CD4-positive, alpha-beta T cell treated with Interleukin-2 at 100 ng/mL for 4 hours (primary cell): ENCODE measurements around the gene BTN1A1.
"Not testable (repeated sequence)": the region's sequence is repeated elsewhere in the genome, so short reads cannot be mapped to it uniquely, and the experiment has no call there.

ENCODE experiments used
- DNase-seq: peaks from one replicate; pipeline ENCODE4 v3.0.0-alpha.2; 2020; ENCODE audit warnings: low spot score

The BTN1A1 gene

DNA sequence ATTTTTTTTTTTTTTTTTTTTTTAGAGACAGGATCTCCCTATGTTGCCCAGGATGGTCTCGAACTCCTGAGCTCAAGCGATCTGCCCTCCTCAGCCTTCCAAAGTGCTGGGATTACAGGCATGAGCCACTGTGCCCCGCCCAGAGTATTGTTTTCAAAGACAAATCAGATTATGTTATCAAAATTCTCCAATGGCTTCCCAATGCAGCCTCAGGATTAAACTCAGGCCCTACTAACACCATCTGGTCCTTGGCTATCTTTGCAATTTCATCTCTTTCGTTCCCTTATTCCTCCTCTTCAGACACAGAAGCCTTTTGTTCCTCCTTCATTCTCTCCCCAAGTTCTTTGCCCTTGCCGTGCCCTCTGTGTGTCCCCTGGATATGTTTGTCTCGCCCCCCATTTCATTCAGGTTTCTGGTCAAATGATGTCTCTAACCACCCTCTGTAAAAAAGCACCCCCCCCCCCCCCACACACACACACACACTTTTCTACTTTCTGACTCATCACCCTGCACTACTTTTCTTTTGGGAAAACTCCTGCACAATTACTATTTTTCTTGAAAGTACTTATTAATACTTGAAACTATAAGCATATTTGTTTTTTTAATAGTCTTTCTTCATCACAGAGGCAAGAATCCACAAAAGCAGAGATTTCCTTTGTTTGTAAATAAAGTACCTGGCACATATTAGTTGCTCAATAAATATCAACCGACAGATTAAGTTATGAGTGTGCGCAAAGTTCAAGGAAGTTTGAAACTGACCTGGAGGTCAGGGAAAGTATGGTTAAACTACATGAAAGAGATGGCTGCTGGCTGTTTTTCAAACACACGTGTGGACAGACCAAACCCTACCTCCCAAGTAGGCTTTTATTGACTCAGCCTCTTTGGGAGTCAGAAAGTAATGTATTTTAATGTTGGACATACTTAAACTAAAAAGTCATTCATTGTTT is 16.7 kb downstream of the BTN1A1 start:
- no peak for DNase-seq

DNA sequence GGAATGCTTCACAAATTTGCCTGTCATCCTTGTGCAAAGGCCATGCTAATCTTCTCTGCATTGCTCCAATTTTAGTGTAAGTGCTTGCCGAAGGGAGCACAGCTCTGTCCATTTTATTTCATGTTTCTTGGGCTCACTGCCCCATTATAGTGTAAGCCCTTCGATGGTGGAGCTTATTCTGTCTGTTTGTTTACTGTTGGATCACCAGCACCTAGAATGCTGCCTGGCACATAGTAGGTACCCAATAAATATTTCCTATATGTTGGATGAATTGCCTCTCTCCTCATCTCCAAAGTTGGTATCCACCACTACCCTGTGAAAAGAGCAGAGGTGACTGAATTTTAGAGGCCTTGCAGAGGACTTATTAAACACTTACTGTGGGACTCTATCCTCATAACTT is 19.3 kb downstream of the BTN1A1 start:
- no peak for DNase-seq

DNA sequence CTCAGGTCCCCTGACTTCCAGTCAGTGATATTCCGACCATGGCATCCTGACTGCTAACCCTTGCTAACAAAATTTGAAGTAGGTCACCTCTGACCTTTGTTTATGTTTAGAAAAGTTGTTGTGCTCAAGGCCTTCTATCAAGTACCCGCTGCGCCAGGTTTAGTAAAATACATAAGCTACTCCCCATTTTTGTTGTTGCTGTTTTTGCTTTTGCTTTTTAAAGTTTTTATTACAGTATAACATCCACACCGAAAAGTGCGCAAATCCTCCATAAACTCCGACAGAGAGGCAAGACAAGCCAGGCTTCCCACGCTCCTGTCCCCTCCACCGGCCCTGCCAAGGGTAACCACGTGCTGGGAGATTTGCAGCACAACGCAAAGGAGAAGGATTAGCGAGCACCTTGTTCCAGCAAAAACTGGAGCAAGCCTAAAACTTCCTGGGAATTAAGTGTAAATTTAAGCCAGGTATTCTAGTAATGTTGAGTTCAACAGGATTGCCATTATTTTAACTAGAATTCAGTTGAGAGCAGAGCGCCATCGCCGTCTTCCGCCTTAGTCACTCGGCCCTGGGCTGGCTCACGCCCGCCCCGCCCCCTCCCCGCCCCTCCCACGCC is 20.2 kb downstream of the BTN1A1 start:
- DNase-seq: no peak

DNA sequence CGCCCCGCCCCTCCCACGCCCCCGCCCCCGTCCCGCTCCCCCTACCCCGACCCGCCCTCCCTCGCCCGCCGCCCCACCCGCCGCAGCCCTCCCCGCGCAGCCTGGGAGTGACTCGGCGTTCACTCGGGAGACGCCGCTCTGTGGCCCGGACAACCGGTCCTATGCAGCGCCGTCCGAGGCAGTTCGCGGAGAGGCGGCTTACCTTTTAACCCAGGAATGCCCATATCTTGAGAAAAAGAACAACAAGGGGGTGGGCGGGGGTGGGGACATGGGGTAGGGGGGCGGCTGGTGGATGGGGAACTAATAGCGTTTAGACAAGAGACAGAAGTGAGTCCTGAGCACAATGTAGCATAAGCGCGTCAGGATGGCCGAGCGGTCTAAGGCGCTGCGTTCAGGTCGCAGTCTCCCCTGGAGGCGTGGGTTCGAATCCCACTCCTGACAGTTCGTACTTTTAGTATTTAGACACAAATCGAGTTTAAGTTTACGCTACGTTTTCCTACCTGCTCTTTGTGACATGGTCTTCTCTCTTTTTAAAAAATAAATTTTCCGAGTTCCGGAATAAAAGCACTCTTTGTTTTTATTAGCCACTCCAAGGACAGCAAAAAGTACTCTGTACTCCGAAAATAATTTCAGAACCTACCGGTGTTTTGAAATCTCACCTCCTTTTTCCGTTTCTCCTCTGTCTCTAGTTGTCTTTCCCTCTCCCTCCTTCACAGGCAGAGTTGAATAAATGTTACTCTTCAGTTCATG is 20.9 kb downstream of the BTN1A1 start:
- DNase-seq: peak; percentile 87

DNA sequence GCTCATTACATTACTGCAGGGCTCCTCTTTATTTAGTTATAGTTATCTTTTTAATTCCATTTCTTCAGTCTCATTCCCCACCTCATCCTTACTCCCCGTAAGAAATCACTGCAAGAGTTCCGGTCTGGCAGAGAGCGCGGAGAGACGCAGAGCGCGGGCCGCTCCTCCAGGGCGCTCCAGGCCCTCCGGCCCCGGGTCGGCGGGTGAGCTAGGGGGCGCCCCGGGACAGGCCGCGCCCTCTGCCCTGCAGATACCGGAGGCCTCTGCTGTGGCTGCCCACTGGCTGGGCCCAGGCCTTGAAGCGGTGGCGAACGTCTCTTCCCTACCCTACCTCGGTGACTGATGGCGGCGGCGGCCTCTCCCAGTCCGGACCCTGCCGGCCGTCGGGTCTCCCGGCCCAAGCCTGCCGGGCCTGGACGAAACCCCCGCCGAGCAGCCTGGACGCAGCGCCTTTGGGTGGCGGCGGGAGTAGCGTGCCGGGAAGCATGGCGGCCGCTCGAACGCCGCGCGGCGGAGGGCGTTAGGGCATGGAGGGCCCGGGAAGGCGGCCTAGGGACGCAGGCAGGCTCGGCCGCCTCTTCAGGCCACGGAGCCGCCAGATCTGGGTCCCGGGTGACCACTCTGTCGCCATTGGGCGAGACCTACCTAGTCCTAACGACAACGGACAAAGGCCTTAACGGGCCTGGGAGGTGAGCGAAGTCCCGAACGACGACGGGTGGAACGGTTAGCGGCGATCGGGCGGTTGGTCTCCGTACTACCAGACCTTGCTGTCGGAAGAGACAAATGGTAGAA is 21.7 kb downstream of the BTN1A1 start:
- peak; percentile 71 for DNase-seq

DNA sequence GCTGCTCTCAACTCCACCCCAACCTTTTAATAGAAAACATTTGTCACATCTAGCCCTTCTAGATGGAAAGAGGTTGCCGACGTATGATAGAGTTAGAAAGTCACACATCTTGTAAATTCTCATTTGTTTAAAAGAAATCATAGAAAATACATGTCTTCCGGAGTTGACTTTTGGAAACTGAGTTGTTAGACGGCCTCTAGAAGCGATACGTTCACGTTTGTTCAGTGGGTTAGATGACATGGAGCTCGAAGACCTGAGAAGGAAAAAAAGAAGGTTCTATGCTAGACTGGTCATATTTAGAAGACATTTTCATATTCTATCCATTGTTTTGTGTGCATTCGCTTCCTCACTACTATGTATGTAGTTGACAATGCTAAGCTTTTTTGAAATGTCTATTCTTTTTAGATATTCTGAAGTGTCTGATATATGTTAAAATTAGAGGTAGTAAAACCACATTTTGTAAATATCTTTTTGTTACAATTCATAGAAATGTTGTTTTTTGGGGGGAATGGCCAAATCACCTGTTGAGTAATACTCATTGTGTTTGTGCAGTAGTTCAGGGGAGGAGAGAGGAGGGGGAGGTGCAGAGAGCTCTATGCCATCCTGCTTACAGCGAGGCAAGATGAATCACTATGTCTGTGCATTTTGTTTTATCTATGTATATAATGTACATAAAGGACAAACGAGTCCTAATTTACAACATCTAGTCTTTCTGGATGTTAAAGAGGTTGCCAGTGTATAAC is 22.6 kb downstream of the BTN1A1 start:
- DNase-seq: peak; percentile 59

DNA sequence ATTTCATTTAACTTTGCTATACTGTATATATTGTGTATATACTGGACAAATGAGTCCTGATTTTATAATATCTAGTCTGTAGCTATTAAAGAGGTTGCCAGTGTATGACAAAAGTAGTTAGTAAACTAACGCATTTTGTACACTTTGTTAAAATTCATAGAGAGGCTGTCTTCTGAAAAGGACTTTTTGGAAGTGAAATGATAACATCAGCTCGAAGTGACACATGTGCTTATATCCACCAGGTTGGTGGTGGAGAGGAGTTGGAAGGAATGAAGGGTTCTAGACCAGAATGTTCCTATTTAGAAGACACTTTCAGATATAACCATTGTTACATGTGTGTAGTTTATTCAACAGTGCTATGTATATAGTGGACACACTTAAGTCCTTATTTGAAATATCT is 24.2 kb downstream of the BTN1A1 start:
- not testable (repeated sequence) for DNase-seq

DNA sequence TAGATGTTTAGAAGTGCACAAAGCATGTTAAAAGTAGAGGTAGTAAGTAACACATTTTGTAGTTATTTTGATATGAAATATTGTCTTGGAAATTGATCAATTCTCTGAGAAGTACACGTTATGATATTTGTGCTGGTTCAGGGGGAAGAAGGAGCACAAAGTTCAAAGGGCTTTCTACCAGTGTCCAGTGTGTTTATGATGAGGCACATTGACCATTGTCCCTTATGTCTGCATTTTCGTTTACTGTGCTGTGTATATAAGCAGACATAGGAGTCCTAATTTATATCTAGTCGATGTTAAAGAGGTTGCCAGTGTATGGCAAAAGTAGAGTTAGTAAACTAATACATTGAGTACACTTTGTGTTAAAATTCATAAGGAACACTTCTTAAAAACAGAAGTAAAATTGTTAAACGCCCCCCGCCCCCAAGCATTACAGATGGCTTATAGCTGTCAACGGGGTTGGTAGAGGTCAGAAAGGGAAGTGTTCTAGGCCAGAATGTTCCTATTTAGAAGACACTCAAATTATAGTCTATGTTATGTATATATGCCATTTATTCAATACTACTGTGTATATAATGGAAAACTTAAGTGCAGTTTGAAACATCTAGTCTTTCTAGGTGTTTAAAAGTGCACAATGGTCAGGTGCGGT is 24.7 kb downstream of the BTN1A1 start:
- DNase-seq: no peak

DNA sequence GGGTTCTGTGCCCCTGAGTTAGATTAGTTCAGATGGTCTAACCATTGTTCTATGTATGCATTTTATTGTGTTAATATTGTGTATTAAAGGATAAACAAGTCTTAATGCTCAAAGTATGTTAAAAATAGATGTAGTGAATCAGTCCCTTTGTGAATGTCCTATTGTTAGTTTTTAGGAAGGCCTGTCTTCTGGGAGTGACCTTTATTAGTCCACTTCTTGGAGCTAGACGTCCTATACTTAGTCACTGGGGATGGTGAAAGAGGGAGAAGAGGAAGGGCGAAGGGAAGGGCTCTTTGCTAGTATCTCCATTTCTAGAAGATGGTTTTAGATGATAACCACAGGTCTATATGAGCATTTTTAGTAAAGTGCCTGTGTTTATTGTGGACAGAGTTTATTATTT is 25.7 kb downstream of the BTN1A1 start:
- DNase-seq: no peak

DNA sequence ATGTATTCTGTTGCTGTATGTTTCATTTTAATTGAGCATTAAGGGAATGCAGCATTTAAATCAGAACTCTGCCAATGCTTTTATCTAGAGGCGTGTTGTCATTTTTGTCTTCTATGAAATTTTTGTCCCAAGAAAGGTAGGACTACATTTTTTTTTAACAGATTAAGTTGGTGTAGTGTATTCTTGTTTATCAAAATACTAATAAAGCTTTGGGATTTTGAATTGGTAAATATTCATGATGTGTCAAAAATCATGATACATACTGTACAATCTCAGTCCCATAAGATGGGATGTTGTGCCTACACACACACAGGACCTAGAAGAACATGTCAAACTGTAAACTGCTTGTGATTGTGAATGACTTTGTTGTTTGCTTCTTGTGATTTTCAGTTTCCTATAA is 26.8 kb downstream of the BTN1A1 start:
- no peak for DNase-seq

DNA sequence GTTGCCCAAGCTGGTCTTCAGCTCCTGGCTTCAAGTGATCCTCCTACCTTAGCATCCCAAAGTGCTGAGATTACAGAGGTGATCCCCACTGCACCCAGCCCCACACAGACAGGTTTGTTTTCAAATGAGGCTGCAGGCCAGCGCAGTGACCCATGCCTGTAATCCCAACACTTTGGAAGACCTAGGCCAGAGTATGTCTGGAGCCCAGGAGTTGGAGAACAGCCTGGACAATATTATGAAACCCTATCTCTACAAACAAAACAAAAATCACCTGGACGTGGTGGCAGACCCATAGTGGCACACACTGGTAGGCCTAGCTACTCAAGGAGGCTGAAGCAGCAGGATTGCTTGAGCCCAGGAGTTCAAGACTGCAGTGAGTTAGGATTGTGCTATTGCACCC is 30.1 kb downstream of the BTN1A1 start:
- DNase-seq: no peak

DNA sequence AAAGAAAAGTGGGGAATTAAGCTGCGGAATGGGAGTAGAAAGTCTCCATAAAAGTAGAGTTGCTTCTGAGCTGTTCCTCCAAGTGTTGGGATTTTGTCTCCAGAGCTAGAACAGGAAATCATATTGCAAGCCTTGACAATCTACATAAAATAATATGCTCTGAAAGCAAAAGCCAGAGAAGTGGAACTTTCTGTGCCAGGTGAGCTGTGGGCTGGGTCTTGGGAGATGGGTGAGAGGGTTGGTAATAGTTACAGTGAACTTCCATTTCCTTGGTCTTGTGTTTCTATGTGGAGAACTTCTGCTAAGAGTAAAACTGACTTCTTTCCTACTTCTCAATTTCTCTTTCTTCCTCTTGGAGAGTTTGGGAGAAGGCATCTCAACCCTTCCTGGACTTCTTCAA is 31.8 kb downstream of the BTN1A1 start:
- DNase-seq: no peak

DNA sequence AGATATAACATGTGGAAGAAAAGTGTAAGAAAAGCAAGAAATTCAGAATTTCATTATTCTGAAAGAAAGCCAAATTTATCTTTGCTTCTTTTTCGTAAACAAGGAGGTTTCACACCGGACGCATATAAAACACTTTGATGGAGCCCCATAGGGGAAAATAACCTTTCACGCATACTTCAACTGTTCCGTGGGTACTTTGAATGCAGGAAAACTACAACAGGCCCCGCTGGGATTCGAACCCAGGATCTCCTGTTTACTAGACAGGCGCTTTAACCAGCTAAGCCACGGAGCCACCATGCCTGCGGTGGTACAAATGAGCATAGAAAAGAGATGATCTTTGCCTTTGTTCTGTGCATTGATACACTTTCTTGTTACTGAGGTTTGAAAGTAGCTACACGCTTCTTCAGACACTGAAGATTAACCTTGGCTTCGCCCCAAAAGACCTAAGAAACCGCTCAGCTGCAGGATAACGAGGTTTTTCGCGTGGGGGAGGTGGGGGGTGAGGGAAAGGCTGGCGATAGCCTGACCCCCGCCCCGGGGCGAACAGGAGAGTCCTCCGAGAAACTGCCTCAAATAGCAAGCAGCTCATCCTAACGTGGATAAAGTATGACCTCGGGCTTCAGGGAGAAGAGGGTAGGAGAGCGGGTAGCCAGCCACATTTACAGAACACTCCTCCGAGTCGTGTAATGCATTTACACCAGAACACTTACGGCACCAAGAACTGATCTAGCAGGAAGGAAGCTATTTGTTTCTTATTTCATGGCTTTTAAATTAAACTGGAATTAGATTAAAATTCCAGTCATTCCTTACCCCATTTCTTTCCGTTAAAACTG is 32.8 kb downstream of the BTN1A1 start:
- DNase-seq: peak; percentile 95

DNA sequence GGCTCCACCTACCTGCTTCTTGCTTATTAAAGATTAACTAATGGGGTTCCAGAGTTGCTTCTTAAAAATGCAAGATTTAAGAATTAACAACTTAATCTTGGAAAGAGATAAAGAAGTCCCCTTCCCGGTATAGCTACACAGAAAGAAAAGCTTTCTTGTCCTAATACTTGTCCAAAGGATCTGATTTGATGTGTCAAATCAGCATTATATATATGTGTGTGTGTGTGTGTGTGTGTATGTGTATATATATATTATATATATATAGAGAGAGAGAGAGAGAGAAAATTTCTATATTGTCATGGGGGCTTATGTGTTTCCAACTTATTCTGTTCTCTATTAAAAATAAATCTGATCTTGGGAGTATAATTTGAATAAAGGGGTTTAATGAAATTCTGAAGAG is 33.4 kb downstream of the BTN1A1 start:
- DNase-seq: no peak

DNA sequence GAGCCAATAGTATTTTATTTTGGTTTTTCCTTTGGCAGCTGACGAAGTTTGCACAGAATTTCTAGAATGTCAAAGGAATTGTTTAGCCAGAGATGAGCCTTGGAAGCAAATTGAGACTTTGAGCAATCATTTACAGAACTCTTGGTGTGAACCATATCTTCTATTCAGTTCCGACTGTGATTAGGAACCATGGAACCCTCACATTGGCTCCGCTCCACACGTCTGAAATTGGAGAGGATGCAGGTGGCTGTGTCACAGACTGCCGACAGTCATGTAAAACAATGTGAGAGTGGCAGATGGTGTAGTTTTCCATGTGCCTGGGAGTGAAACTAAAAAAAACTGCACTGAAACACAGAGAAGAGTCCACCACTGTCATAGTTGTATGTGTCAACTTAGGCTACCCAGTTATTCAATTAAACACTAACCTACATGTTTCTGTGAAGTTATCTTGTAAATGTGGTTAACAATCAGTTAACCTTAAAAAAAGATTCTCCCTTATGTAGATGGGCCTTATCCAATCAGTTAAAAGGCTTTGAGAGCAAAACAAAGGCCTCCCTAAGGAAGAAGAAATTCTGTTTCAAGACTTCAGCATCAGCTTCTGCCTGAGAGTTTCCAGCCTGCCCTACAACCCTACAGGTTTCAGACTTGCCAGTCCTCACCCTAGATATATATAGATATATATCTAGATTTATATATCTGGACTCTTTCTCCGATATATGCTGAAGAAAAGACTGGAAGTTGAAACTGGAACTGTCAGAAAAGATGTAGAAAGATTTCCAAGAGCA is 34.8 kb downstream of the BTN1A1 start:
- no peak for DNase-seq

DNA sequence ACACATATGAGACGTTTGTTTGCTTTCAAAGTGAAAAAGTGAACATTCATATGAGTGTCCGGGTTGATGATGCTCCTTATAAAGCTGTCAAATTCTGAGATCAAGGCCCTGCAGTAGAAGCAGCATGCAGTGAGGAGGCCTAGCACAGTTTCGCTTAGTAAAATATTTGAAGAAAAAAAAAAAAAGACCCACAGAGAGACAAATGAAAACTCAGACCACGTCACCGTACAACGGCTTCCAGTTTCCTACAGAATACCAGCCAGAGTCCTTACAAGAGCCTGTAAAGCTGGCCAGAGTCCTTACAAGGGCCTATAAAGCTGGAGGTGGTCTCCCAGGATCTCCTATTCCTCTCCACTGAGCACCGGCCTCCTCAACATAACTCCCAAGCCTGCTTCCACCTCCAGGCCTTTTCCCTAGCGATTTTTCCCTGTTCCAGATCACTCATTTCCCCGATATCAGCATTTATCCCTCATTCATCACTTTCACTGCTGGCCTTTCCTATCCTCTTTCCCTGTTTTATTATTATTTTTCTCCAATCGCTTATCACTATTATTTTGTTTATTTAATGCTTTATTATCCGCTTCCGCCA is 36.6 kb downstream of the BTN1A1 start:
- DNase-seq: peak; percentile 27

DNA sequence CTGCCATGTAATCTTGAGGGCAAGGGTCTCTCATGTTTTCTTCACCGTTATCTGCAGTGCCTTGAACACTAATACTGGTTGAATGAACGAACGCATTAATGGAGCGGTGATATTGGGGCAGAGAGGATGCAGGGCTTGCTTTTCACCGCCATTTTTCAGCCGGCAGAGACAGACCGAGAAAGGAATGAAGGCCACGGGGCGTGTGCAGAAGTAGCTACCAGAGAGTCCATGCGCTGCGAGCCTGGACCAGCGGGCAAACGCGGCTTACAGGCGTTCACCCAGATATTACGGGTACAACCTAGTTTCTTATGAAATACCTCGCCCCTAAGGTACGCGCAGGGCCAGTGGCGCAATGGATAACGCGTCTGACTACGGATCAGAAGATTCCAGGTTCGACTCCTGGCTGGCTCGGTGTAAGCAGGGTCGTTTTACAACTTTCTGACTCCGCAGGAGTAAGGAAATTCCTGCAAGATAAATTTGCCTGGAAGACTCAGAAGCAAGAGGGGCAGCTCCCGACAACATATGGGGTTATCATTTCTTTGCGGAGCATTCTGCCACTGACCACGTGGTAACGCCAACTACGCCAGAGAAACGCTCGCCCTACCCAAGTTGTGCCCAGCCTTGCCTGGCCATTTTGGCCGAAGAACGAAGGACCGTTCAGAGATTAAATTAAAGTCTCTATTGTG is 37.2 kb downstream of the BTN1A1 start:
- peak; percentile 93 for DNase-seq
